OCI-LY3 (cell line): ENCODE data around the gene ERAP2.

Source experiments
- H2AFZ ChIP-seq: fragments of 200-600, 300-600 bp; shearing (Covaris generic); 2 replicates; pipeline ENCODE4 v1.6.0; 2014; ENCODE audit warnings: antibody characterized with exemption, low read depth, low read length
- H3K27ac ChIP-seq: fragments of 200-600, 300-600 bp; sonication (generic); 2 replicates; pipeline ENCODE4 v1.5.1; 2014; ENCODE audit warnings: mild to moderate bottlenecking, low read length, moderate library complexity, mixed read lengths
- H3K27me3 ChIP-seq: fragments of 200-600, 300-600 bp; sonication (generic); 2 replicates; pipeline ENCODE4 v1.6.1; 2014; ENCODE audit warnings: low read depth, low read length, mixed read lengths
- H3K36me3 ChIP-seq: fragments of 200-600, 300-600 bp; sonication (generic); replicated peaks from 2 replicates; pipeline ENCODE3; 2014; ENCODE audit warnings: low read depth, low read length, mixed read lengths
- H3K4me1 ChIP-seq: fragments of 300-600, 200-600 bp; sonication (generic); 2 replicates; pipeline ENCODE4 v1.6.1; 2014; ENCODE audit warnings: low read length, mixed read lengths
- H3K4me2 ChIP-seq: fragments of 200-600, 300-600 bp; sonication (generic); 2 replicates; pipeline ENCODE4 v1.6.1; 2014; ENCODE audit warnings: low read length, mixed read lengths
- H3K4me3 ChIP-seq: fragments of 300-600, 200-600 bp; sonication (generic); 2 replicates; pipeline ENCODE4 v1.5.1; 2014; ENCODE audit warnings: antibody characterized with exemption, mild to moderate bottlenecking, low read length, moderate library complexity
- H3K79me2 ChIP-seq: fragments of 300-600, 200-600 bp; shearing (Covaris generic); 2 replicates; pipeline ENCODE4 v1.6.1; 2014; ENCODE audit warnings: mild to moderate bottlenecking, low read length, mixed read lengths
- H3K9ac ChIP-seq: fragments of 300-600, 200-600 bp; shearing (Covaris generic); 2 replicates; pipeline ENCODE4 v1.6.0; 2014; ENCODE audit warnings: mild to moderate bottlenecking, low read length, moderate library complexity
- H3K9me3 ChIP-seq: fragments of 200-600, 300-600 bp; shearing (Covaris generic); 2 replicates; pipeline ENCODE4 v1.6.1; 2014; ENCODE audit warnings: low read length, mixed read lengths; ENCODE audit not compliant: insufficient read depth
- H4K20me1 ChIP-seq: fragments of 200-600, 300-600 bp; sonication (generic); 2 replicates; pipeline ENCODE4 v1.6.1; 2016; ENCODE audit warnings: low read length, mixed read lengths; ENCODE audit not compliant: insufficient read depth
- EZH2phosphoT487 ChIP-seq: fragments of 200-600 bp; shearing (Covaris generic); IDR thresholded peaks from 2 replicates; pipeline ENCODE4 v1.6.1; 2018; ENCODE audit warnings: antibody characterized with exemption, mixed run types, low read depth
- TF ChIP-seq, protein P1 (sequence below): fragments of 200-600, 300-600 bp; sonication (generic); IDR thresholded peaks from 2 replicates; pipeline ENCODE4 v1.5.1; 2014; ENCODE audit warnings: antibody characterized with exemption, low read length, low read depth

ERAP2 gene

DNA sequence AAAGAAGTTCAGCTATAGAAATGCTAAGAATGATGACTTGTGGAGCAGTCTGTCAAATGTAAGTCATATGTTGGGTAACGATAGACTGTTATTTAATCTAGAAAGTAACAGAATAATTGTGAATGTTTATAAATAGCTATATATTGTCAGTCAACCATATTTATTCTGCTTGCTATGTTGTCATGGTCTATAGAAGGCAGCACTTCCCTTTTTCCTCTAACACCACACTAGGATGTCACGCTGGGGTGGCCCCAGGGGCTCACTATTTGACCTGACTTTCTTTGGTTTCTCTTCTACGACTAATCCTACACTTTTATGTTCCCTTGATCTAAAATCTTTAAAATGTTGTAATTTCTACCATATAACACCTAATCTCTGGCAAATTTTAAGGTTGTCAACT, 20.5 kb downstream of the ERAP2 start:
- peaks cover 62% of the 10 kb centered on the region for H3K36me3 ChIP-seq
- peak overlapping the region; percentile 90 for H3K4me2 ChIP-seq
- H3K9me3 ChIP-seq = no peaks in the 10 kb centered on the region
- H3K9ac ChIP-seq = peak overlapping the region; percentile 55
- H2AFZ ChIP-seq = no peak overlapping the region
- no peaks in the 10 kb centered on the region for H4K20me1 ChIP-seq
- no peaks in the 10 kb centered on the region for H3K27me3 ChIP-seq
- peak overlapping the region; percentile 92 for H3K27ac ChIP-seq
- no peak for TF ChIP-seq EZH2phosphoT487
- TF ChIP-seq, protein P1, sequence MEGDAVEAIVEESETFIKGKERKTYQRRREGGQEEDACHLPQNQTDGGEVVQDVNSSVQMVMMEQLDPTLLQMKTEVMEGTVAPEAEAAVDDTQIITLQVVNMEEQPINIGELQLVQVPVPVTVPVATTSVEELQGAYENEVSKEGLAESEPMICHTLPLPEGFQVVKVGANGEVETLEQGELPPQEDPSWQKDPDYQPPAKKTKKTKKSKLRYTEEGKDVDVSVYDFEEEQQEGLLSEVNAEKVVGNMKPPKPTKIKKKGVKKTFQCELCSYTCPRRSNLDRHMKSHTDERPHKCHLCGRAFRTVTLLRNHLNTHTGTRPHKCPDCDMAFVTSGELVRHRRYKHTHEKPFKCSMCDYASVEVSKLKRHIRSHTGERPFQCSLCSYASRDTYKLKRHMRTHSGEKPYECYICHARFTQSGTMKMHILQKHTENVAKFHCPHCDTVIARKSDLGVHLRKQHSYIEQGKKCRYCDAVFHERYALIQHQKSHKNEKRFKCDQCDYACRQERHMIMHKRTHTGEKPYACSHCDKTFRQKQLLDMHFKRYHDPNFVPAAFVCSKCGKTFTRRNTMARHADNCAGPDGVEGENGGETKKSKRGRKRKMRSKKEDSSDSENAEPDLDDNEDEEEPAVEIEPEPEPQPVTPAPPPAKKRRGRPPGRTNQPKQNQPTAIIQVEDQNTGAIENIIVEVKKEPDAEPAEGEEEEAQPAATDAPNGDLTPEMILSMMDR = no peak
- peak overlapping the region; percentile 71 for H3K4me3 ChIP-seq
- peaks cover 22% of the 10 kb centered on the region for H3K4me1 ChIP-seq
- peaks cover 3% of the 10 kb centered on the region; the same call in 1 of the 2 replicates for H3K79me2 ChIP-seq

DNA sequence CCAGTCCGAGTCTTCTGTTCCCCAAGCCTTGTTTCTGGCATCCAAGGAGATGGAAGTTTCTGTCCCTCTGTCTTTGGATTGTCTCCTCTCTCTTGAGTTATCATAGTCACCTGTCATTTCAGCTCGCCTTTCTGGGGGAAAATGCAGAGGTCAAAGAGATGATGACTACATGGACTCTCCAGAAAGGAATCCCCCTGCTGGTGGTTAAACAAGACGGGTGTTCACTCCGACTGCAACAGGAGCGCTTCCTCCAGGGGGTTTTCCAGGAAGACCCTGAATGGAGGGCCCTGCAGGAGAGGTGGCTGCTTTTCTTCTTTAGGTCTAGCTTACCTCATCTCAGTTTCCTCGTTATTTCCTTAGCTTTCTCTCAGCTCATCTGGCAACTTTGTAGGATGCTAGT, 25.1 kb downstream of the ERAP2 start:
- H3K27me3 ChIP-seq = no peaks in the 10 kb centered on the region
- no peak overlapping the region for H3K27ac ChIP-seq
- peaks cover 58% of the 10 kb centered on the region for H3K36me3 ChIP-seq
- H3K79me2 ChIP-seq = peaks cover 3% of the 10 kb centered on the region; the same call in 1 of the 2 replicates
- no peak overlapping the region for H2AFZ ChIP-seq
- TF ChIP-seq, protein P1 = no peak; the same call in 1 of the 2 replicates
- TF ChIP-seq EZH2phosphoT487 = no peak
- no peak overlapping the region for H3K9ac ChIP-seq
- no peak overlapping the region for H3K4me3 ChIP-seq
- H4K20me1 ChIP-seq = no peaks in the 10 kb centered on the region
- no peaks in the 10 kb centered on the region for H3K9me3 ChIP-seq
- peaks cover 9% of the 10 kb centered on the region for H3K4me1 ChIP-seq
- no peak overlapping the region for H3K4me2 ChIP-seq

DNA sequence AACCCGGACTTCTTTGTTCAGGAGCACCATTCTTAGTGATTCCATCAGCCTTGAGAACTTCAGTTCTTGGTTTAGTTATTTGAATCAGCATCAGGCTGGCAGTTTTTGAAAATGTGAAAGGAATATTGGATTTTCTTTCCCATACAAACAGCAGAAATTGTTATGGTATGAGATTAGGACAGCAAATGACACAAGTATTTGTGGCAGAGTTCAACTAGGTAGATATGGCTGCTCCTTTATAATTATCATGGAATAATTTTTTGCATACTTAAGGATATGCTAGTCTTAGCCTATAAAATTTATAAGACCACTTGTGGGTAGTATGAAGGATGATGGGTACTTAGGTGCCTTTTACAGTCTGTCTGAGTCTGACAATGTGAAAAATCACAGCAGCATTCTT, 25.5 kb downstream of the ERAP2 start:
- no peak overlapping the region for H3K4me3 ChIP-seq
- no peak overlapping the region for H3K9ac ChIP-seq
- H4K20me1 ChIP-seq = no peaks in the 10 kb centered on the region
- TF ChIP-seq, protein P1 = no peak
- no peak for TF ChIP-seq EZH2phosphoT487
- no peak overlapping the region for H2AFZ ChIP-seq
- no peak overlapping the region for H3K27ac ChIP-seq
- H3K27me3 ChIP-seq = no peaks in the 10 kb centered on the region
- H3K36me3 ChIP-seq = peaks cover 58% of the 10 kb centered on the region
- peaks cover 6% of the 10 kb centered on the region for H3K4me1 ChIP-seq
- H3K9me3 ChIP-seq = no peaks in the 10 kb centered on the region
- peaks cover 3% of the 10 kb centered on the region; the same call in 1 of the 2 replicates for H3K79me2 ChIP-seq
- H3K4me2 ChIP-seq = no peak overlapping the region

DNA sequence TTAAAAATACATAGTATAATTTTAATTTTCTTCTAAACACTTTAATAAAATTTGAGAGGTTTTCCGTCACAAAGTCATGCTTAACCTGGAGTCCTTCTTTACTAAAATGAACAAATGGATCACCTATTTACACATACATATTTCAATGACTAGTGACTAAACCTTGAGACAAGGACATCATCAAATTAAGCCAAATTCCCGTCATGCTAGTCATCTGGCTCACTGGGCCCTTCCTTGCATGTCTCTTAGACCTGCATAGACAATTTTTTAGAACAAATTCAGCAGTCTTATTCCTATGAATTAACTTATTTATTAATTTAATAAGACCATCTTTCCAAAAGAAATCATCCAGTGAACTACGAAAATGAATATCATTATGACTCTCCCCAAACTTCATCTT, 26.6 kb downstream of the ERAP2 start:
- H2AFZ ChIP-seq = no peak overlapping the region
- H4K20me1 ChIP-seq = no peaks in the 10 kb centered on the region
- 0 out of 2 replicates have a peak, but pooled peaks cover under 1% of the 10 kb centered on the region for H3K79me2 ChIP-seq
- no peaks in the 10 kb centered on the region for H3K27me3 ChIP-seq
- H3K27ac ChIP-seq = no peak overlapping the region
- no peaks in the 10 kb centered on the region for H3K9me3 ChIP-seq
- H3K4me3 ChIP-seq = no peak overlapping the region
- H3K36me3 ChIP-seq = peaks cover 52% of the 10 kb centered on the region
- H3K9ac ChIP-seq = no peak overlapping the region
- no peaks in the 10 kb centered on the region for H3K4me1 ChIP-seq
- no peak for TF ChIP-seq EZH2phosphoT487
- TF ChIP-seq, protein P1 = no peak
- no peak overlapping the region for H3K4me2 ChIP-seq
